Heart left ventricle (tissue), 16 donors: ENCODE results near the gene ACAA1. TPM values are rescaled to one million over a fixed set of nuclear protein-coding genes. Genes with fewer than 3 reads are reported as not detected.

Experiments
- ATAC-seq, 4 donors: fragments of 200-7000 bp; cut with Tn5 transposase; one replicate each; pipeline ENCODE4 v1.9.1; 2020 to 2022; ENCODE audit warnings: moderate library complexity in 4 of 4, mild to moderate bottlenecking in 3 of 4, moderate number of reproducible peaks in 1 of 4
- DNase-seq, 5 donors: peaks; one replicate each; pipeline ENCODE4 v3.0.0-alpha.2; 2020
- H3K27ac ChIP-seq, 12 donors: fragments of 200-600 bp; sonication (generic) in 4 of 12; one replicate each; pipeline versions ENCODE4 v1.5.0 to v1.8.0; 2016 to 2022; ENCODE audit warnings: mild to moderate bottlenecking in 2 of 12
- H3K27me3 ChIP-seq, 9 donors: fragments of 200-600 bp; sonication (generic) in 2 of 9; one replicate each; pipeline versions ENCODE4 v1.5.1 to v1.8.0; 2016 to 2022; ENCODE audit warnings: mild to moderate bottlenecking in 3 of 9
- H3K36me3 ChIP-seq, 9 donors: fragments of 200-600 bp; sonication (generic) in 2 of 9; one replicate each; pipeline versions ENCODE4 v1.5.0 to v1.8.0; 2018 to 2022; ENCODE audit warnings: mild to moderate bottlenecking in 2 of 9
- H3K4me1 ChIP-seq, 12 donors: fragments of 200-600 bp; sonication (generic) in 4 of 12; one replicate each; pipeline versions ENCODE4 v1.5.0 to v1.8.0; 2016 to 2022; ENCODE audit warnings: mild to moderate bottlenecking in 3 of 12
- H3K4me3 ChIP-seq, 12 donors: fragments of 200-600 bp; sonication (generic) in 4 of 12; one replicate each; pipeline versions ENCODE4 v1.5.0 to v1.8.0; 2017 to 2022; ENCODE audit warnings: mild to moderate bottlenecking in 9 of 12, moderate library complexity in 4 of 12
- H3K9me3 ChIP-seq, 12 donors: fragments of 200-600 bp; sonication (generic) in 4 of 12; one replicate each; pipeline versions ENCODE4 v1.5.0 to v1.8.0; 2016 to 2022; ENCODE audit warnings: mild to moderate bottlenecking in 1 of 12
- POLR2A ChIP-seq, 2 donors: fragments of 450-650 bp; IDR thresholded peaks; one replicate each; pipeline ENCODE4 v1.6.1; 2017; ENCODE audit warnings: antibody characterized with exemption in 2 of 2, mild to moderate bottlenecking in 2 of 2, moderate library complexity in 2 of 2
- WGBS, 4 donors: extraction: QIAGEN DNeasy Blood & Tissue Kit in 2 of 4; methylation state at CpG; one replicate each; pipeline versions ENCODE4 v1.1.5 to v1.1.7; 2013 to 2018; 5-methylcytosine and 5-hydroxymethylcytosine counted together
- intact Hi-C, 10 donors: fragments of 100-400 bp; cut with DNase I; formaldehyde crosslinking; loops; one replicate each; pipeline versions ENCODE4 v1.11.1 to v1.14.2; 2022
- polyA plus RNA-seq, 2 donors: library from polyadenylated mRNA; stranded (reverse); fragments of 200-250 nt; gene quantifications; one replicate each; pipeline ENCODE4 v1.2.3, GENCODE V29; 2013
- total RNA-seq, 9 donors: library from RNA; depleted of rRNA in 2 of 9; stranded (reverse); fragments of >200 nt in 2 of 9; fragmentation: NEBNext Ultra II Directional in 3 of 9; extraction: Animal tissue kit (Norgen Biotek cat#: 25700) in 3 of 9; gene quantifications; one replicate each; pipeline versions ENCODE4 v1.1.0 to v1.2.4, GENCODE V29; 2016 to 2023
- TF ChIP-seq, protein P1 (sequence below), 12 donors: fragments of 200-600 bp; sonication (generic) in 4 of 12; IDR thresholded peaks; one replicate each; pipeline versions ENCODE4 v1.5.0 to v1.8.0; 2018 to 2022; ENCODE audit warnings: antibody characterized with exemption in 12 of 12, mild to moderate bottlenecking in 5 of 12
- donor health status: ischemic (EF 13 %, LVEDD 7.1; RV severe dilation, severe dysfunction).
- donor health status: healthy with polysubstance abuse.
- donor health status: DM: no; HTN: yes; CAD: no.
- donor health status: DM: no; HTN: no; CAD: no.
- donor health status: ischemic (EF 25% LVEDD 6.9; RV normal size, moderate dysfunction).
- donor health status: ischemic (EF 25% LVEDD 5.7; RV mildly dilated, moderate dysfunction).
- donor health status: healthy.
- donor health status: DM: yes; HTN: yes; CAD: no.
- donor health status: ischemic (EF 35%, LVEDD 5.7; RV mildly dilated, moderate dysfunction).
- donor health status: nonischemic (EF 11% LVEDD 7.7; RV severe dilation, severe dysfunction).
- donor health status: DM: yes; HTN: yes; CAD: no.
- donor health status: PGD.
- donor health status: ischemic (EF 29% LVEDD 5.4; RV normal size, mild dysfunction).
- donor health status: nonischemic (EF 23%, LVEDD 6.1; RV moderate dilation, normal function).

The ACAA1 gene
- total and polyA plus RNA-seq, 11 donors, result 62.7 to 139 (median 105) TPM

DNA sequence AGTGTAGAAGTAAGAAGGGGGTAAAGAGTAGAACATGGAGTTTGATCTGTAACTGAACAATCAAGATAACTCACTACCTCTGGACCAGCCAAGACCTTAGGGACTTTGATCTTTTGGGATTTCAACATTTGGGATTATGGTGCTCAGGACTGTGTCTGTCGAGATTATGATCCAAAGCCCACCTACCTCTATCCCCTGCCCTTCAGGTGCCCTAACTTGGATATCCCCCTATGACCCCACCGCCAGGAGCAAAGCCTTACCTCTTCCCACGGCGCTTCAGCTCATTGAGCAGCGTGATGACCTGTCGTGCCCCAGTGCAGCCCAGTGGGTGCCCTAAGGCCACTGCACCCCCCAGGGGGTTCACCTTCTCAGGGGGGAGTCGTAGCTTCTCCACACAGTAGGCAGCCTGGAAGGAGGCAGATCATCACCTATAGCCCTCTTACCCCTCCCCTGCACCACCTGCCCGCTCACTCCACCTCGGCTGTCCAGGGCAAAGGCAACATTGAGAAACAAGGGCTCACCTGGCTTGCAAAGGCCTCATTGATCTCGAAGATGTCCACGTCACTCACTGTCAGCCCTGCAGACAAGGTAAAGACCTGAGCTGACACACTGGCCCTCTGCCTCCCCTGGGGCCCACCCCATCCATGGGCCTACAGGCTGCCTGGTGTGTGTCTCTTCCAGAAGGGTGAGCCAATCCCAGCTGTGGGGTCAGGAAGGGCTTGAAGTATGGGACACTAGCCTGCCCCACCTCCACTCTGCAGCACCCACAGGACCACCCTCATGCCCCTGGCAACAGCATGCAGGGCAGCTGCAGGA, 11.4 kb downstream of the ACAA1 start:
- H3K4me1 ChIP-seq, result peaks cover 0 to 27% (median 14%) of the 10 kb centered on the region in 12 donors
- no peaks in the 10 kb centered on the region for H3K27me3 ChIP-seq
- peaks cover 3 to 100% (median 96%) of the 10 kb centered on the region in 9 donors for H3K36me3 ChIP-seq
- H3K9me3 ChIP-seq, result no peaks in the 10 kb centered on the region
- peak in 3 of 5 donors; percentile 1 to 44 (median 13) for DNase-seq
- no peak overlapping the region for H3K27ac ChIP-seq
- H3K4me3 ChIP-seq, result no peak overlapping the region
- 96 to 98% (median 96%) methylated on average over 9 to 11 of the region's 11 CpGs for WGBS, 4 donors
- TF ChIP-seq, protein P1, sequence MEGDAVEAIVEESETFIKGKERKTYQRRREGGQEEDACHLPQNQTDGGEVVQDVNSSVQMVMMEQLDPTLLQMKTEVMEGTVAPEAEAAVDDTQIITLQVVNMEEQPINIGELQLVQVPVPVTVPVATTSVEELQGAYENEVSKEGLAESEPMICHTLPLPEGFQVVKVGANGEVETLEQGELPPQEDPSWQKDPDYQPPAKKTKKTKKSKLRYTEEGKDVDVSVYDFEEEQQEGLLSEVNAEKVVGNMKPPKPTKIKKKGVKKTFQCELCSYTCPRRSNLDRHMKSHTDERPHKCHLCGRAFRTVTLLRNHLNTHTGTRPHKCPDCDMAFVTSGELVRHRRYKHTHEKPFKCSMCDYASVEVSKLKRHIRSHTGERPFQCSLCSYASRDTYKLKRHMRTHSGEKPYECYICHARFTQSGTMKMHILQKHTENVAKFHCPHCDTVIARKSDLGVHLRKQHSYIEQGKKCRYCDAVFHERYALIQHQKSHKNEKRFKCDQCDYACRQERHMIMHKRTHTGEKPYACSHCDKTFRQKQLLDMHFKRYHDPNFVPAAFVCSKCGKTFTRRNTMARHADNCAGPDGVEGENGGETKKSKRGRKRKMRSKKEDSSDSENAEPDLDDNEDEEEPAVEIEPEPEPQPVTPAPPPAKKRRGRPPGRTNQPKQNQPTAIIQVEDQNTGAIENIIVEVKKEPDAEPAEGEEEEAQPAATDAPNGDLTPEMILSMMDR (IDR thresholded peaks at IDR 0.05), result no peak
- TF ChIP-seq POLR2A (IDR thresholded peaks at IDR 0.05), result no peak
- no peak for ATAC-seq
- intact Hi-C loops, result loop anchor here in 2 of 10 donors (10.0 kb wide), 3 partner anchors 109 to 359 kb away; no protein-coding TSS in a partner anchor

DNA sequence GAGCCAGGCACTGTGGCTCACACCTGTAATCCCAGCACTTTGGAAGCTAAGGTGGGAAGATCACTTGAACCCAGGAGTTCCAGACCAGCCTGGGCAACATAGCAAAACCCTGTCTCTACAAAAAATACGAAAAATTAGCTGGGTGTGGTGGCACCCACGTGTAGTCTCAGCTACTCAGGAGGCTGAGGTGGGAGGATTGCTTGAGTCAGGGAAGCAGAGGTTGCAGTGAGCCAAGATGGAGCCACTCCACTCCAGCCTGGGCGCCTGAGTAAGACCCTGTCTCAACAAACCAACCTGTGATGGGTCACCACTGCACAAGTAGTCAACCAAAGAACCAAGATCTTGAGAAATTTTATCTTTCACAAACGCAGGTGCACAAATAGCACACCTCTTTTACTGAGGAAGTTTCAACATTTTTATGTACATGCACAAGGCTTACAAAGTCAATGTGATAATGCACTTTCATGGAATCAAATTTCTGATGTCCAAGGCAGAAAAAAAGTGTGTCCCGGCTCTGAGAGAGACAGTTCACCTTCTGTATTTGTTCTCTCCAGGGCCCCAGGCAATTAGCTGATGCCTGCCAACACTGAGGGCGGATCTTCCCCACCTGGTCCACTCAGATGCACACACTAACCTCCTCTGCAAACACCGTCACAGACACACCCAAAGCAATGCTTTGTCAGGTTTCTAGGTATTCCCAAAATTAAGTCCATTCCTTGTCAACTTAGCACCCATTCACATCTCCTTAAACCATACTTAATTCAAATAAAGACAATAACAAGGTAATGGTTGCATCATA, 12.4 kb downstream of the ACAA1 start:
- ATAC-seq, result no peak
- H3K27me3 ChIP-seq, result no peaks in the 10 kb centered on the region
- TF ChIP-seq, protein P1 (IDR thresholded peaks at IDR 0.05), result no peak
- TF ChIP-seq POLR2A (IDR thresholded peaks at IDR 0.05), result no peak
- H3K36me3 ChIP-seq, result peaks cover 3 to 100% (median 97%) of the 10 kb centered on the region in 9 donors
- intact Hi-C loops, result loop anchor here in 2 of 10 donors (10.0 kb wide), 3 partner anchors 110 to 360 kb away; no protein-coding TSS in a partner anchor
- peak in 1 of 5 donors; percentile 9 for DNase-seq
- 80 to 87% (median 81%) methylated on average over 7 of the region's 7 CpGs for WGBS, 4 donors
- H3K4me3 ChIP-seq, result no peak overlapping the region
- H3K4me1 ChIP-seq, result peaks cover 0 to 18% (median 9%) of the 10 kb centered on the region in 12 donors
- H3K9me3 ChIP-seq, result no peaks in the 10 kb centered on the region
- no peak overlapping the region for H3K27ac ChIP-seq

DNA sequence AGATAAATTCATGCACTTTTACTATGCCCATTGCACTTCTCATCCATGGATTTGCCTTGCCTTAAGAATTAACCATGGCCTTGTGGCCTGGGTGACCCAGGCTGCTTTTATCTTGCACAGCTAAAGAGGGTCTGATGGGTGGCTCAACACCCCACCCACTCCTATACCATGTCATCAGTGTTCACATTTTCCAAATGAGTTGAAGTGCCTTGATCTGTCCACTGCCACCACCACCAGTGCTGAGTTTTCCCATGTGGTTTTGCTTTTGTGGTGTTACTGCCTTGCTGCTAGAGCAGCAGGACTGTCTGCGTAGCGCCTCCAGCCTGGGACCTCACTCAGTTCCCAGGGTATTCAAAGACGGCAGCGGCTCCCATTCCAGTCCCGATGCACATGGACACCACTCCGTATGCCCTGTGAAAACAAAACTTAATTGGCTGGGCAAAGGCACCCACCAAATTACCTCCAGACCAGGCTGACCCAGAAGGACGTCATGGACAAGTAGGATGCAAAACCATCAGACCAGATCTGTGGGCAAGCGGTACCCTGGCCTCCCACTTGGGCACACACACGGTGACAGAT, 14.1 kb downstream of the ACAA1 start:
- peaks cover 0 to 3% (median 0%) of the 10 kb centered on the region in 12 donors for H3K4me1 ChIP-seq
- WGBS, 4 donors, result 88 to 93% (median 91%) methylated on average over 9 of the region's 9 CpGs
- ATAC-seq, result no peak
- peak in 1 of 5 donors; percentile 11 for DNase-seq
- H3K27me3 ChIP-seq, result no peaks in the 10 kb centered on the region
- no peak overlapping the region for H3K27ac ChIP-seq
- H3K9me3 ChIP-seq, result no peaks in the 10 kb centered on the region
- TF ChIP-seq POLR2A (IDR thresholded peaks at IDR 0.05), result no peak
- TF ChIP-seq, protein P1 (IDR thresholded peaks at IDR 0.05), result no peak
- H3K4me3 ChIP-seq, result no peak overlapping the region
- H3K36me3 ChIP-seq, result peaks cover 3 to 86% (median 83%) of the 10 kb centered on the region in 9 donors
- intact Hi-C loops, result loop anchor here in 2 of 10 donors (10.0 kb wide), 3 partner anchors 112 to 362 kb away; no protein-coding TSS in a partner anchor
